Measurements from ENCODE around the gene ZNF134. TPM values are rescaled to one million over a fixed set of nuclear protein-coding genes. Genes with fewer than 3 reads are reported as not detected.

ZNF134 gene
- total RNA-seq, 1 experiment from 2014 or later = 18.9 TPM

DNA sequence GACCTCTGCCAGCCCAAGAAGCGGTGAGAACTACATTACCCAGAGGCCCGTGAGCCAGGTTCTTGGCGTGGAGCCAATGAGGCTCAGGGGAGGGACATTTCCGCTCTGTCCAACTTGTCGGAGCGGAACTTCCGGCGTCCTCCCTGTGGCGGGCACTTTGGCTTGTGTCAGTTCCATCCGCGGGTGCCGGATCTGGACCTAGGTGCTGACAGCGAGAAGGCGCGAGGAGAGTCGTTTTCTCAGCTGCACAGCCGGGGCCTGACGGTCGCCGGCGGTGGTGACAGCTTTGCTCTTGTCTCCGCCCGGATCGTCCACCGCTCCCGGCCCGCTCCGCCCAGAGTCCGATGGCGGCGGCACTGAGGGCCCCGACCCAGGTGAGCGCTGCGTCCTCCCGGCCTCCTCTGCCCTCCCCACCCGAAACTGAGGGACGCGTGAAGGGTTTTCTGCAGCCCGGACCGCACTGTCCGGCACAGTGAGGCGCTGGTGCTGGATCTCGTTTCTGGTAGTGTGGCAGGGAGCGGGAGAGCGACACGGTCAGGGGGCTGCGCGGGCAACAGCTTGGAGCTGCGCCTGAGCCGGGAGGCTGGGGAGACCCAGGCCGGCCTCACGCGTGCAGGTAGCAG is 14.2 kb upstream of the ZNF134 start, which contains the start of gene ZNF530:
Gene ZNF530 (plus strand): TSS at position 125 of the 623 bp plus-strand sequence. CDS start 4,461 bp downstream, outside the sequence.
- Histone ChIP-seq H3K4me3 (ENCODE audit: low read depth in 2 of 2, low read length in 2 of 2) (peak within 1 kb of the TSS; percentile 74 to 79), H3K4me1 (ENCODE audit: control insufficient read depth, insufficient read depth, low read length) (peaks cover 4% of the 10 kb centered on the region), H3K36me3 (ENCODE audit: control insufficient read depth, insufficient read depth, low read length) (no peaks in the 10 kb centered on the region), H3K27ac (ENCODE audit: low read length) (peak within 1 kb of the TSS; percentile 64), H3K9me3 (ENCODE audit: control insufficient read depth, insufficient read depth, low read depth, low read length) (peaks cover 28% of the 10 kb centered on the region; the same call in 1 of the 2 replicates), H3K27me3 (ENCODE audit: control insufficient read depth, insufficient read depth, low read length) (no peaks in the 10 kb centered on the region)
- POLR2A ChIA-PET = interaction anchor here (0.6 kb wide), 1 partner anchor 64 kb away, joined by 7 read pairs; no protein-coding TSS in a partner anchor
- CTCF ChIA-PET = no interaction called here
- peak; percentile 100 for ATAC-seq
- intact Hi-C loops (cut with micrococcal nuclease; ENCODE audit: unreplicated experiment) = no loop called here
- peak; percentile 74 for DNase-seq (ENCODE audit: low read depth, low spot score)
- TF ChIP-seq POLR2AphosphoS5 (IDR thresholded peaks at IDR 0.05; ENCODE audit: low read depth, low read length) = peak; percentile 90
- no peak for TF ChIP-seq TCF7L2 (IDR thresholded peaks at IDR 0.05; ENCODE audit: low read depth, low read length)
- peak; percentile 99 for TF ChIP-seq SIN3A (IDR thresholded peaks at IDR 0.05; ENCODE audit: borderline replicate concordance, insufficient read depth, low read depth, low read length)
- in situ Hi-C loops (cut with HindIII; ENCODE audit: low pct_unique_long_range_greater_than_20kb, low sequenced_read_pairs) = no loop called here
- BruUV-seq (replicated peaks) = no TSS peak

- Histone ChIP-seq H3K27me3 (ENCODE audit: control insufficient read depth, insufficient read depth, low read length) (no peaks in the 10 kb centered on the region), H3K4me1 (ENCODE audit: control insufficient read depth, insufficient read depth, low read length) (no peaks in the 10 kb centered on the region), H3K27ac (ENCODE audit: low read length) (no peak overlapping the region), H3K36me3 (ENCODE audit: control insufficient read depth, insufficient read depth, low read length) (no peaks in the 10 kb centered on the region), H3K9me3 (ENCODE audit: control insufficient read depth, insufficient read depth, low read depth, low read length) (peaks cover 44% of the 10 kb centered on the region), H3K4me3 (ENCODE audit: low read depth in 2 of 2, low read length in 2 of 2) (no peak overlapping the region)
- POLR2A ChIA-PET = no interaction called here
- BruUV-seq (replicated peaks) = no TSS peak
- intact Hi-C loops (cut with micrococcal nuclease; ENCODE audit: unreplicated experiment) (no loop called here), in situ Hi-C loops (cut with HindIII; ENCODE audit: low pct_unique_long_range_greater_than_20kb, low sequenced_read_pairs) (no loop called here)
- CTCF ChIA-PET = no interaction called here
- no peak for DNase-seq (ENCODE audit: low read depth, low spot score)
- ATAC-seq = no peak
- TF ChIP-seq REST (IDR thresholded peaks at IDR 0.05; ENCODE audit: insufficient read depth in 1 of 2, low read depth in 2 of 2, low read length in 1 of 2) = no peak
- TF ChIP-seq POLR2AphosphoS5 (IDR thresholded peaks at IDR 0.05; ENCODE audit: low read depth, low read length) = no peak
- no peak for TF ChIP-seq TCF7L2 (IDR thresholded peaks at IDR 0.05; ENCODE audit: low read depth, low read length)
- TF ChIP-seq, protein P1, sequence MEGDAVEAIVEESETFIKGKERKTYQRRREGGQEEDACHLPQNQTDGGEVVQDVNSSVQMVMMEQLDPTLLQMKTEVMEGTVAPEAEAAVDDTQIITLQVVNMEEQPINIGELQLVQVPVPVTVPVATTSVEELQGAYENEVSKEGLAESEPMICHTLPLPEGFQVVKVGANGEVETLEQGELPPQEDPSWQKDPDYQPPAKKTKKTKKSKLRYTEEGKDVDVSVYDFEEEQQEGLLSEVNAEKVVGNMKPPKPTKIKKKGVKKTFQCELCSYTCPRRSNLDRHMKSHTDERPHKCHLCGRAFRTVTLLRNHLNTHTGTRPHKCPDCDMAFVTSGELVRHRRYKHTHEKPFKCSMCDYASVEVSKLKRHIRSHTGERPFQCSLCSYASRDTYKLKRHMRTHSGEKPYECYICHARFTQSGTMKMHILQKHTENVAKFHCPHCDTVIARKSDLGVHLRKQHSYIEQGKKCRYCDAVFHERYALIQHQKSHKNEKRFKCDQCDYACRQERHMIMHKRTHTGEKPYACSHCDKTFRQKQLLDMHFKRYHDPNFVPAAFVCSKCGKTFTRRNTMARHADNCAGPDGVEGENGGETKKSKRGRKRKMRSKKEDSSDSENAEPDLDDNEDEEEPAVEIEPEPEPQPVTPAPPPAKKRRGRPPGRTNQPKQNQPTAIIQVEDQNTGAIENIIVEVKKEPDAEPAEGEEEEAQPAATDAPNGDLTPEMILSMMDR (IDR thresholded peaks at IDR 0.05) = no peak
- TF ChIP-seq SIN3A (IDR thresholded peaks at IDR 0.05; ENCODE audit: borderline replicate concordance, insufficient read depth, low read depth, low read length) = no peak
These were observed 7.1 kb upstream of the ZNF134 start for GRCh38 chr19:57606931-57607330.

- H3K27ac ChIP-seq (ENCODE audit: low read length) = no peak overlapping the region
- DNase-seq (ENCODE audit: low read depth, low spot score) (no peak), ATAC-seq (no peak)
- no peak overlapping the region for H3K4me3 ChIP-seq (ENCODE audit: low read depth in 2 of 2, low read length in 2 of 2)
- peaks cover 43% of the 10 kb centered on the region for H3K9me3 ChIP-seq (ENCODE audit: control insufficient read depth, insufficient read depth, low read depth, low read length)
- BruUV-seq (replicated peaks) = no TSS peak
- in situ Hi-C loops (cut with HindIII; ENCODE audit: low pct_unique_long_range_greater_than_20kb, low sequenced_read_pairs) (loop anchor here (10.0 kb wide), 1 partner anchor 64 kb away; no protein-coding TSS in a partner anchor), intact Hi-C loops (cut with micrococcal nuclease; ENCODE audit: unreplicated experiment) (no loop called here)
- POLR2A ChIA-PET = no interaction called here
- no peaks in the 10 kb centered on the region for H3K27me3 ChIP-seq (ENCODE audit: control insufficient read depth, insufficient read depth, low read length)
- TF ChIP-seq TCF7L2 (IDR thresholded peaks at IDR 0.05; ENCODE audit: low read depth, low read length) = no peak
- TF ChIP-seq, protein P1 (IDR thresholded peaks at IDR 0.05) = no peak
- TF ChIP-seq SIN3A (IDR thresholded peaks at IDR 0.05; ENCODE audit: borderline replicate concordance, insufficient read depth, low read depth, low read length) = no peak
- TF ChIP-seq REST (IDR thresholded peaks at IDR 0.05; ENCODE audit: insufficient read depth in 1 of 2, low read depth in 2 of 2, low read length in 1 of 2) = no peak
- TF ChIP-seq POLR2AphosphoS5 (IDR thresholded peaks at IDR 0.05; ENCODE audit: low read depth, low read length) = no peak
- no peaks in the 10 kb centered on the region for H3K4me1 ChIP-seq (ENCODE audit: control insufficient read depth, insufficient read depth, low read length)
- H3K36me3 ChIP-seq (ENCODE audit: control insufficient read depth, insufficient read depth, low read length) = no peaks in the 10 kb centered on the region
- CTCF ChIA-PET = no interaction called here
These were observed 2.9 kb upstream of the ZNF134 start for GRCh38 chr19:57611113-57611512.

Measured in Panc1 (cell line).